Omental fat pad (tissue), 4 donors: Measurements from ENCODE around the gene NTN5. TPM values are rescaled to one million over a fixed set of nuclear protein-coding genes. Genes with fewer than 3 reads are reported as not detected.
A peak's percentile ranks its signal among the peaks of the same experiment; 100 is the strongest.
"Not testable (repeated sequence)": the region's sequence is repeated elsewhere in the genome, so short reads cannot be mapped to it uniquely, and the experiment has no call there.

Source experiments
- ATAC-seq: fragments of 150-250 bp; one replicate; pipeline ENCODE4 v1.9.1; 2016; ENCODE audit warnings: mild to moderate bottlenecking, moderate library complexity; ENCODE audit not compliant: low FRiP score
- DNase-seq: peaks from one replicate; pipeline ENCODE4 v3.0.0-alpha.2; 2019; ENCODE audit warnings: low spot score
- total RNA-seq, 4 donors: library from RNA; depleted of rRNA; stranded (reverse); fragments of >200 nt; gene quantifications; one replicate each; pipeline ENCODE4 v1.1.0, GENCODE V29; 2016
- TF ChIP-seq, protein P1 (sequence below), 3 donors: fragments of 450-650 bp; IDR thresholded peaks; one replicate each; pipeline ENCODE4 v1.5.1; 2016 to 2017; ENCODE audit warnings: antibody characterized with exemption in 3 of 3, mild to moderate bottlenecking in 3 of 3, moderate library complexity in 2 of 3

Gene NTN5
- total RNA-seq, 4 donors from 2014 or later, result 0.47 TPM; not detected in 3

GRCh38 chr19:48658483-48658882 is 14.3 kb downstream of the NTN5 start:
- DNase-seq, result no peak
- no peak for ATAC-seq
- TF ChIP-seq, protein P1, sequence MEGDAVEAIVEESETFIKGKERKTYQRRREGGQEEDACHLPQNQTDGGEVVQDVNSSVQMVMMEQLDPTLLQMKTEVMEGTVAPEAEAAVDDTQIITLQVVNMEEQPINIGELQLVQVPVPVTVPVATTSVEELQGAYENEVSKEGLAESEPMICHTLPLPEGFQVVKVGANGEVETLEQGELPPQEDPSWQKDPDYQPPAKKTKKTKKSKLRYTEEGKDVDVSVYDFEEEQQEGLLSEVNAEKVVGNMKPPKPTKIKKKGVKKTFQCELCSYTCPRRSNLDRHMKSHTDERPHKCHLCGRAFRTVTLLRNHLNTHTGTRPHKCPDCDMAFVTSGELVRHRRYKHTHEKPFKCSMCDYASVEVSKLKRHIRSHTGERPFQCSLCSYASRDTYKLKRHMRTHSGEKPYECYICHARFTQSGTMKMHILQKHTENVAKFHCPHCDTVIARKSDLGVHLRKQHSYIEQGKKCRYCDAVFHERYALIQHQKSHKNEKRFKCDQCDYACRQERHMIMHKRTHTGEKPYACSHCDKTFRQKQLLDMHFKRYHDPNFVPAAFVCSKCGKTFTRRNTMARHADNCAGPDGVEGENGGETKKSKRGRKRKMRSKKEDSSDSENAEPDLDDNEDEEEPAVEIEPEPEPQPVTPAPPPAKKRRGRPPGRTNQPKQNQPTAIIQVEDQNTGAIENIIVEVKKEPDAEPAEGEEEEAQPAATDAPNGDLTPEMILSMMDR (IDR thresholded peaks at IDR 0.05), result no peak

- not testable (repeated sequence) for ATAC-seq, DNase-seq
Observed at GRCh38 chr19:48657828-48658227, 15.0 kb downstream of the NTN5 start.

DNA sequence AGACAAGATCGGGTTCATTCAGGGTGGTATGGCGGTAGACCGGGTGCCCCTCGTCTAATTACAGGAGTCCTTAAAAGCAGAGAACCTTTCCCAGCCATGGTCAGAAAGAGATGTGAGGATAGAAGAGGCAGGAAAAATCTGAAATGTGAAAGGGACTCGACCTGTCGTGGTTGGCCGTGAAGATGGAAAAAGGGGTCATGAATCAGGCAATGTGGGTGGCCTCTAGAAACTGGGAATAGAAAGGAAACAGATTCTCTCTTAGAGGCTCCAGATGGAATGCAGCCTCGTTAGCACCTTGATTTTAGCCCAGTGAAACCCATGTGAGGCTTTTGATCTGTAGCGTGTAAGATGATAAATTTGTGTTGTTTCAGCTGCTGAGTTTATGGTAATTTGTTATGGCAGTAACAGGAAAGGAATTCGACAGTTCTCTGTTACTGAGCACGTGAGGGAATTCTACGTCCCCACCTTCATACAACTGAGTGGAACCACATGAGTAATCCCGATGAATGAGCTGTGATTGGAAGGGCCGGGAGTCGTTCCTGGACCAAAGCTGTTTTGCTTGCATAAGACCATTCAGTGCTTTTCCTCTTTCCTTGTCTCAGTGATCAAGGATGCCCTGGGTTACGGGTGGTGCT is 15.9 kb downstream of the NTN5 start:
- ATAC-seq, result peak; percentile 80
- no peak for DNase-seq
- TF ChIP-seq, protein P1 (IDR thresholded peaks at IDR 0.05), result no peak

GRCh38 chr19:48654299-48655059 is 18.3 kb downstream of the NTN5 start:
- DNase-seq (no peak), ATAC-seq (no peak)
- TF ChIP-seq, protein P1 (IDR thresholded peaks at IDR 0.05), result no peak

- ATAC-seq (no peak), DNase-seq (no peak)
- TF ChIP-seq, protein P1 (IDR thresholded peaks at IDR 0.05), result no peak
Observed at GRCh38 chr19:48651683-48652048, 21.2 kb downstream of the NTN5 start.

DNA sequence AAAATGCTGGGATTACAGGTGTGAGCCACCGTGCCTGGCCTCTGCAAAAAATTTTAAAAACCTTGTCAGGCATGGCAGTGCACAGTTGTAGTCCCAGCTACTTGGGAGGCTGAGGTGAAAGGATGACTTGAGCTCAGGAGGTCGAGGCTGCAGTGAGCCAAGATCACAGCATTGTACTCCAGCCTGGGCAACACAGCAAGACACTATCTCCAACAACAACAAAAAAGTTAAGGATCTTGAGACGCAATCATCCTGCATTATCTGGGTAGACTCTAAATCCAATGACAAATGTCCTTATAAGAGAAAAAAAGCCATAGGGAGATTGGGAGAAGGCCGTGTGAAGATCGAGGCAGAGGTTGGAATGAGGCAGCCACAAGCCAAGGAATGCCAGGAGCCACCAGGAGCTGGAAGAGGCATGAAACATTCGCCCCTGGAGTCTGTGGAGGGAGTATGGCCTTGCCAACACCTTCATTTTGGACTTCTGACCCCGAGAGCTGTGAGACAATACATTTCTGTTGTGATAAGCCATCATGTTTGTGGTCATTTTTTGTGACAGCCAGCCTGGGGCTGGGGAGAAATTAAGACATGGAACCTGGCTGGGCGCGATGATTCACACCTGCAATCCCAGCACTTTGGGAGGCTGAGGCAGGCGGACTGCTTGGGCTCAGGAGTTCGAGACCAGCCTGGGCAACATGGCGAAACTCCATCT is 21.7 kb downstream of the NTN5 start:
- ATAC-seq (no peak), DNase-seq (no peak)
- TF ChIP-seq, protein P1 (IDR thresholded peaks at IDR 0.05), result no peak

GRCh38 chr19:48648134-48648533 is 24.7 kb downstream of the NTN5 start:
- DNase-seq, result no peak
- TF ChIP-seq, protein P1 (IDR thresholded peaks at IDR 0.05), result no peak
- no peak for ATAC-seq
